ENCODE results near the gene EXOC8. TPM values are rescaled to one million over a fixed set of nuclear protein-coding genes. Genes with fewer than 3 reads are reported as not detected.

The EXOC8 gene
- total and polyA plus RNA-seq, 2 of the 8 experiments (the other 6 are each of a cell fraction or from before 2014, with no cell fraction given): 2.0 to 9.8 TPM

GRCh38 chr1:231326248-231326647 is 11.4 kb downstream of the EXOC8 start:
- Histone ChIP-seq H3K36me3 (ENCODE audit: control insufficient read depth in 2 of 4, insufficient read depth in 4 of 4, low read length in 3 of 4) (no peaks in the 10 kb centered on the region), H4K20me1 (replicated peaks in 1 of 2; ENCODE audit: control insufficient read depth in 1 of 2, insufficient read depth in 2 of 2, low read length in 2 of 2) (peaks cover 2 to 3% of the 10 kb centered on the region in 2 experiments)
- 79% methylated on average over 1 of the region's 1 CpG; no CpG with 5 or more reads in 1 of the 2 experiments for WGBS, 2 experiments (ENCODE audit: extremely low coverage in 1 of 2, insufficient coverage in 1 of 2, insufficient read length in 1 of 2, insufficient replicate concordance in 2 of 2, low coverage in 1 of 2, low lambda C conversion rate in 2 of 2, missing lambda C conversion rate in 1 of 2)
- TF ChIP-seq NRF1 (IDR thresholded peaks at IDR 0.05; ENCODE audit: low read depth, low read length): no peak
- no peak for TF ChIP-seq HDAC2 (IDR thresholded peaks at IDR 0.05; ENCODE audit: borderline replicate concordance in 1 of 2, low read depth in 2 of 2, low read length in 2 of 2)
- TF ChIP-seq RFX5 (IDR thresholded peaks at IDR 0.05; ENCODE audit: borderline replicate concordance, low read depth, low read length): no peak
- TF ChIP-seq PHF8 (conservative IDR thresholded peaks at IDR 0.05; ENCODE audit: low read depth, low read length): no peak
- no peak for TF ChIP-seq EP300 (IDR thresholded peaks at IDR 0.05; ENCODE audit: borderline replicate concordance in 1 of 2, low read depth in 2 of 2, low read length in 2 of 2)
- TF ChIP-seq EGR1 (IDR thresholded peaks at IDR 0.05; ENCODE audit: borderline replicate concordance, low read depth, low read length): no peak
- TF ChIP-seq KDM5A (IDR thresholded peaks at IDR 0.05; ENCODE audit: low read length): no peak
- TF ChIP-seq USF2 (IDR thresholded peaks at IDR 0.05; ENCODE audit: low read length): no peak
- TF ChIP-seq TAF7 (optimal IDR thresholded peaks at IDR 0.05; ENCODE audit: borderline replicate concordance, low read depth, low read length): no peak
- no peak for TF ChIP-seq BCL11A (IDR thresholded peaks at IDR 0.05; ENCODE audit: low read depth in 2 of 2, low read length in 2 of 2)
- TF ChIP-seq BACH1 (IDR thresholded peaks at IDR 0.05; ENCODE audit: low read length): no peak
- TF ChIP-seq KDM4A (IDR thresholded peaks at IDR 0.05; ENCODE audit: low read depth, low read length, severe bottlenecking): no peak
- no peak for TF ChIP-seq NANOG (IDR thresholded peaks at IDR 0.05; ENCODE audit: insufficient read depth, low read depth, low read length, poor library complexity, severe bottlenecking)

More at GRCh38 chr1:231326248-231326647, 11.4 kb downstream of the EXOC8 start:
- CTCF ChIA-PET (ENCODE audit: partially characterized antibody): interaction anchor here (0.7 kb wide), 1 partner anchor 38 kb away, joined by 4 read pairs; no protein-coding TSS in a partner anchor
- Histone ChIP-seq H3K27me3 (replicated peaks in 1 of 4; ENCODE audit: control insufficient read depth in 3 of 4, extremely low read depth in 1 of 4, insufficient read depth in 3 of 4, low read length in 3 of 4) (no peaks in the 10 kb centered on the region), H3K27ac (ENCODE audit: low read depth, low read length) (no peak overlapping the region), H2BK120ac (replicated peaks; ENCODE audit: low read depth, low read length) (no peak overlapping the region), H4K5ac (ENCODE audit: insufficient read length, low read depth, low read length) (no peak overlapping the region), H4K91ac (replicated peaks; ENCODE audit: insufficient read length, low read length) (no peak overlapping the region), H3K14ac (ENCODE audit: insufficient read length) (no peak overlapping the region), H2BK5ac (ENCODE audit: low read depth, low read length) (no peak overlapping the region), H3K79me2 (ENCODE audit: control insufficient read depth in 1 of 2, insufficient read depth in 2 of 2, low read length in 2 of 2) (no peaks in the 10 kb centered on the region), H3K56ac (replicated peaks; ENCODE audit: insufficient read length, low read depth, low read length) (no peak overlapping the region), H2BK12ac (ENCODE audit: low read depth, low read length) (no peak overlapping the region), H3K79me1 (ENCODE audit: low read depth, low read length) (no peaks in the 10 kb centered on the region), H4K8ac (ENCODE audit: extremely low read depth, insufficient read depth, low read length) (no peak overlapping the region), H3K23ac (ENCODE audit: insufficient read length) (no peak overlapping the region), H3K9me3 (ENCODE audit: insufficient read depth in 2 of 2, low read depth in 1 of 2, low read length in 1 of 2) (no peaks in the 10 kb centered on the region), H3K23me2 (ENCODE audit: low read depth, low read length) (no peaks in the 10 kb centered on the region), H3K4me3 (ENCODE audit: extremely low read depth in 1 of 4, insufficient read depth in 2 of 4, low read depth in 3 of 4, low read length in 4 of 4) (no peak overlapping the region), H3K4me1 (replicated peaks in 1 of 4; ENCODE audit: control insufficient read depth in 3 of 4, insufficient read depth in 4 of 4, low read length in 3 of 4) (no peaks in the 10 kb centered on the region), H2BK15ac (ENCODE audit: low read length) (no peak overlapping the region), H2BK20ac (ENCODE audit: low read length) (no peak overlapping the region), H3K4me2 (ENCODE audit: insufficient read depth in 1 of 2, low read depth in 2 of 2, low read length in 2 of 2) (no peak overlapping the region), H3K4ac (replicated peaks; ENCODE audit: insufficient read length, low read depth, low read length) (no peak overlapping the region), H3K9ac (replicated peaks in 1 of 4; ENCODE audit: extremely low read depth in 1 of 4, low read depth in 3 of 4, low read length in 3 of 4) (no peak overlapping the region), H2AK5ac (ENCODE audit: low read depth, low read length) (no peak overlapping the region), H2AFZ (ENCODE audit: low read length) (no peak overlapping the region), H3K18ac (ENCODE audit: extremely low read depth, low read length) (no peak overlapping the region)
- POLR2A ChIA-PET (ENCODE audit: partially characterized antibody): no interaction called here
- DNase-seq (ENCODE audit: low read depth in 1 of 2, low spot score in 2 of 2): no peak
- FAIRE-seq: no peak
